Measurements from ENCODE around the gene CDKN2B-AS1. TPM values are rescaled to one million over a fixed set of nuclear protein-coding genes. Genes with fewer than 3 reads are reported as not detected.

The CDKN2B-AS1 gene
- total RNA-seq, 1 experiment from 2014 or later: not detected

DNA sequence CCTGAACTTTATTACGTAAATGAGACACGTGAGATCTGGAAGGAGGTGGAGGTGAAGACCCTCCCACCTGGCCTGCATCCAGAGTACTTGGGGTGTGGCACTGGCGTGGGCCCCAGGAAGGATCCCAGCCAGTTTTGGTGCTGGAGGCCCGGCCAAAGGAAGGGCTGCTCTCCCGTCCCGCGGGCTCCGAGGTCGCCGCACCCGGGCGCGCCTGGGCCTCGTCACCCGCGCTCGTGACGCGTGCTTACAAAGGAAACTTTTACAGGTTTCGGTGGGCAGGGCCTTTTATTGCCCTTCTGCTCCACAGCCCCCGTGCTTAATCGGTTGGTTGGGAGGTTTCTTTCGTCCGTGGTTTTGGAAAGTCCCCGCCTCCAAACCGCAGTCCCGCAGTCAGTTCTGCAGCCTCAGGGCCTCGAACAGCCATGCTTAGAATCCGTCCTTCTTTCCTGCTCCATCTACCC is 29.6 kb upstream of the CDKN2B-AS1 start:
- H3K56ac ChIP-seq (ENCODE audit: insufficient read length, low read depth, low read length): no peak overlapping the region
- H3K4ac ChIP-seq (ENCODE audit: low read depth, low read length): no peak overlapping the region
- no peak overlapping the region for H3K27ac Mint-ChIP-seq
- no peak overlapping the region for H4K8ac ChIP-seq (replicated peaks; ENCODE audit: insufficient read length, low read depth, low read length)
- peak; percentile 53 for DNase-seq
- H3K4me1 ChIP-seq (ENCODE audit: insufficient read depth, low read length): no peaks in the 10 kb centered on the region; the same call in 1 of the 2 replicates
- no peak overlapping the region for H3T11ph ChIP-seq (ENCODE audit: low read length)
- H3K18ac ChIP-seq (ENCODE audit: insufficient read length, low read depth, low read length): no peak overlapping the region
- no CpG with 5 or more reads among the region's 29 CpGs for WGBS (ENCODE audit: extremely low coverage, insufficient read length, low lambda C conversion rate)
- H2AK5ac ChIP-seq (ENCODE audit: insufficient read length, low read length): no peak overlapping the region
- H2BK20ac ChIP-seq (ENCODE audit: low read depth, low read length, poor library complexity, severe bottlenecking): no peak overlapping the region
- no peak overlapping the region for H2BK12ac ChIP-seq (ENCODE audit: insufficient read length, low read depth, low read length)
- H2BK5ac ChIP-seq (ENCODE audit: insufficient read length, low read length): no peak overlapping the region
- H3K27ac ChIP-seq (ENCODE audit: insufficient read length, low read depth, low read length): no peak overlapping the region
- no peaks in the 10 kb centered on the region for H4K20me1 ChIP-seq (ENCODE audit: control insufficient read depth, insufficient read depth, insufficient read length)
- H4K5ac ChIP-seq (ENCODE audit: insufficient read length, low read depth, low read length): no peak overlapping the region
- peak overlapping the region; percentile 78 for H3K4me2 ChIP-seq (ENCODE audit: insufficient read depth, insufficient read length, low read length)
- H3K27me3 Mint-ChIP-seq (ENCODE audit: low read depth): peaks cover 97% of the 10 kb centered on the region
- no peaks in the 10 kb centered on the region for H3K79me1 ChIP-seq (ENCODE audit: insufficient read depth, low read depth, low read length, poor library complexity, severe bottlenecking)
- H2BK120ac ChIP-seq (ENCODE audit: low read depth, low read length, poor library complexity, severe bottlenecking): no peak overlapping the region
- TF ChIP-seq, protein P1, sequence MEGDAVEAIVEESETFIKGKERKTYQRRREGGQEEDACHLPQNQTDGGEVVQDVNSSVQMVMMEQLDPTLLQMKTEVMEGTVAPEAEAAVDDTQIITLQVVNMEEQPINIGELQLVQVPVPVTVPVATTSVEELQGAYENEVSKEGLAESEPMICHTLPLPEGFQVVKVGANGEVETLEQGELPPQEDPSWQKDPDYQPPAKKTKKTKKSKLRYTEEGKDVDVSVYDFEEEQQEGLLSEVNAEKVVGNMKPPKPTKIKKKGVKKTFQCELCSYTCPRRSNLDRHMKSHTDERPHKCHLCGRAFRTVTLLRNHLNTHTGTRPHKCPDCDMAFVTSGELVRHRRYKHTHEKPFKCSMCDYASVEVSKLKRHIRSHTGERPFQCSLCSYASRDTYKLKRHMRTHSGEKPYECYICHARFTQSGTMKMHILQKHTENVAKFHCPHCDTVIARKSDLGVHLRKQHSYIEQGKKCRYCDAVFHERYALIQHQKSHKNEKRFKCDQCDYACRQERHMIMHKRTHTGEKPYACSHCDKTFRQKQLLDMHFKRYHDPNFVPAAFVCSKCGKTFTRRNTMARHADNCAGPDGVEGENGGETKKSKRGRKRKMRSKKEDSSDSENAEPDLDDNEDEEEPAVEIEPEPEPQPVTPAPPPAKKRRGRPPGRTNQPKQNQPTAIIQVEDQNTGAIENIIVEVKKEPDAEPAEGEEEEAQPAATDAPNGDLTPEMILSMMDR (conservative IDR thresholded peaks at IDR 0.05): no peak
- H3K23ac ChIP-seq (ENCODE audit: insufficient read length, low read depth, low read length): no peak overlapping the region
- no peaks in the 10 kb centered on the region for H3K9me3 ChIP-seq (ENCODE audit: control insufficient read depth, low read depth, low read length)
- H3K36me3 Mint-ChIP-seq (ENCODE audit: insufficient read depth in 1 of 3, low read depth in 3 of 3): no peaks in the 10 kb centered on the region
- no peak overlapping the region for H4K91ac ChIP-seq (ENCODE audit: insufficient read length, low read depth, low read length)
- peaks cover 23 to 38% of the 10 kb centered on the region in 2 experiments for H3K4me1 Mint-ChIP-seq
- H3K23me2 ChIP-seq (ENCODE audit: insufficient read length, low read depth, low read length, poor library complexity, severe bottlenecking): peaks cover 4% of the 10 kb centered on the region
- peak overlapping the region; percentile 45 to 75; a peak in 4 of 5 replicates for H3K4me3 Mint-ChIP-seq
- H3K9me3 Mint-ChIP-seq: peaks cover 6 to 10% of the 10 kb centered on the region in 2 experiments
- H2BK15ac ChIP-seq (ENCODE audit: low read depth, low read length): no peak overlapping the region
- no peaks in the 10 kb centered on the region for H3K79me2 ChIP-seq (ENCODE audit: insufficient read depth, low read length)
- no peak overlapping the region for H2AFZ ChIP-seq (ENCODE audit: low read length)
- H3K27me3 ChIP-seq (ENCODE audit: insufficient read depth, low read length): peaks cover 61% of the 10 kb centered on the region
- H3K14ac ChIP-seq (ENCODE audit: insufficient read depth, low read length): no peak overlapping the region
- H3K9ac ChIP-seq (ENCODE audit: extremely low read depth, insufficient read length, low read length): no peak overlapping the region

Data from H9 (cell line).